Measurements from ENCODE around the gene WDR77. TPM values are rescaled to one million over a fixed set of nuclear protein-coding genes. Genes with fewer than 3 reads are reported as not detected.

The WDR77 gene
- total RNA-seq, 6 experiments from 2014 or later, result 42.5 to 53.7 (median 47.7) TPM

DNA sequence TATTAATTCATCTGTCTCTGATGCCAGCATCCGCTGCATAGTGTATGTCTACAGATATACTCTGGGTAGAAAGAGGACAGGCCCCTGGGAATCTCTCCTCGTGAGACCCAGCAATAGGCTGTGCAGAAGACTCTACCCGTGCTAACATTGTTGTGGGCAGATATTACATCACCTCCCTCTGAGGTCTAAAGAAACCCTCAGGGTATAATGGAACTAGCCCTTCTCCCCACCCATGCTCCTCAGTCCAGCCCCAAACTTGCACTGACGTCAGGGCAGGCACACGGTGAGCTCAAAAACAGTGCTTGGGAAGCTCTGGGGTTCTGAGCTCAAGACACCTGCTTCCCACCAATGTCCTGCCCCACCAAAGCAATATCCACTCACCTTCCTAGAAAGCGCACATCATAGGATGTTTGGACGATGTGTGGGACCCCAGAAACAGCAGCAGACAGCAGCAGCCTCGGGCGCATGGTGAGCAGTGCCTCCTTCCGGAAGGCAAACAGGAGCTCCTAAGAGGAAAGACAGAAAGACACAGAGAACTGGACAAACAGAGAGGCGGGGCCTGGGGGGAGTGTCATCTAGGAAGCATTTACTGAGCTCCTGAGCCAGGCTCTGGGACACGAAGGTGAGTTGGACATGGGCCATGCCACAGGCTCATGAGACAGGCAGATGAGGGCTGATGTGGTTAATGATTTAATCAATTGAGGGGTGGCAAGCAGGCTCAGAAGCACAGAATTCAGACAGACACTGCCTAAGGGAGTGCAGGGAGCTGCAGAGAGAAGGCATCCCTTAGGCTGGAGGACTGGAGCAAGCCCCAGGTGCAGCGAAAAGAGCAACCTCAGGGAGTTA is 26.3 kb downstream of the WDR77 start:
- H3K36me3 Mint-ChIP-seq (ENCODE audit: low read depth), result no peaks in the 10 kb centered on the region
- no peaks in the 10 kb centered on the region for H3K9me3 Mint-ChIP-seq
- H3K4me1 Mint-ChIP-seq (ENCODE audit: low read depth), result peaks cover 11% of the 10 kb centered on the region; the same call in 1 of the 2 replicates
- H3K4me3 Mint-ChIP-seq, result no peak overlapping the region
- TF ChIP-seq, protein P1, sequence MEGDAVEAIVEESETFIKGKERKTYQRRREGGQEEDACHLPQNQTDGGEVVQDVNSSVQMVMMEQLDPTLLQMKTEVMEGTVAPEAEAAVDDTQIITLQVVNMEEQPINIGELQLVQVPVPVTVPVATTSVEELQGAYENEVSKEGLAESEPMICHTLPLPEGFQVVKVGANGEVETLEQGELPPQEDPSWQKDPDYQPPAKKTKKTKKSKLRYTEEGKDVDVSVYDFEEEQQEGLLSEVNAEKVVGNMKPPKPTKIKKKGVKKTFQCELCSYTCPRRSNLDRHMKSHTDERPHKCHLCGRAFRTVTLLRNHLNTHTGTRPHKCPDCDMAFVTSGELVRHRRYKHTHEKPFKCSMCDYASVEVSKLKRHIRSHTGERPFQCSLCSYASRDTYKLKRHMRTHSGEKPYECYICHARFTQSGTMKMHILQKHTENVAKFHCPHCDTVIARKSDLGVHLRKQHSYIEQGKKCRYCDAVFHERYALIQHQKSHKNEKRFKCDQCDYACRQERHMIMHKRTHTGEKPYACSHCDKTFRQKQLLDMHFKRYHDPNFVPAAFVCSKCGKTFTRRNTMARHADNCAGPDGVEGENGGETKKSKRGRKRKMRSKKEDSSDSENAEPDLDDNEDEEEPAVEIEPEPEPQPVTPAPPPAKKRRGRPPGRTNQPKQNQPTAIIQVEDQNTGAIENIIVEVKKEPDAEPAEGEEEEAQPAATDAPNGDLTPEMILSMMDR (IDR thresholded peaks at IDR 0.05), result no peak
- H3K27me3 Mint-ChIP-seq (ENCODE audit: insufficient read depth), result peaks cover 29% of the 10 kb centered on the region
- no peak for DNase-seq
- H3K27ac Mint-ChIP-seq, result no peak overlapping the region

DNA sequence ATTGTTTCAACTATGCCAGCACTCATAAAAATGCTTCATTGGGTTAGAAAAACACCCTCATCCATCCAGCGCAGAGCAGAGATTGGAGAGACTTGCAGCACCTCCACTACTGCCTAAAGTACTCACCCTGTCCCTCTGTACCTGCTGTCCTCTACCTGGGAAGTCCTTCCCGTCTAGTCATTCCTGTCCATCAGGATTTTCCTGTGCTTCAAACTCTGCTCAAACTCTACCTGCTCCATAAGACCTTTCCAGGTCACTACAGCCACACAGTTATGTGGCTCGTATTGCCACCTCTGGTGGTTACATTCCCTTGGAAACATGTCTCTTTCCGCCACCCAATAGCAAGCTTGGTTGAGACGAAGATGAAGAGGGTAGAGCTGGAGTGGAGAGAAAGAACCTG is 28.7 kb downstream of the WDR77 start:
- Mint-ChIP-seq H3K4me3 (no peak overlapping the region), H3K36me3 (ENCODE audit: low read depth) (no peaks in the 10 kb centered on the region), H3K27me3 (ENCODE audit: insufficient read depth) (peaks cover 19% of the 10 kb centered on the region), H3K4me1 (ENCODE audit: low read depth) (0 out of 2 replicates have a peak, but pooled peaks cover 6% of the 10 kb centered on the region), H3K9me3 (no peaks in the 10 kb centered on the region), H3K27ac (no peak overlapping the region)
- DNase-seq, result no peak
- TF ChIP-seq, protein P1 (IDR thresholded peaks at IDR 0.05), result no peak

DNA sequence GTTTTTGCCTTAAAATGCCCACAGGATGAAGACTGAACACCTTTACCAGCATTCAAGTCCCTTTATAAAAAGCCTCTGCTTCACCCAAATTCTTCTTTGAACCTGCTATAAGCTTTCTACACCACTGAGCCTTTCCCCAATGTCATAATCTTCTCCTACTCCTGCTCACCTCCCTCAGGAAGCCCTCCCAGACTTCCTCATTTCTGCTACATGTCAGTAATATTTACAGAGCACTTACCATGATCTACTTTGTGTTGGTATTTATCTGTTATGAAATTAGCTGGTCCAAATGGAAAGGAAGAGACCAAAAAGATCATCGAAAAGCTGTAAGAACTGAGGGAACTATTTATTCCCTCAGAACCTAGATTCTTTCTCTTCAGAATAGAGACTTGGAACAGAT is 30.0 kb downstream of the WDR77 start:
- TF ChIP-seq, protein P1 (IDR thresholded peaks at IDR 0.05), result no peak
- no peak for DNase-seq
- Mint-ChIP-seq H3K4me1 (ENCODE audit: low read depth) (0 out of 2 replicates have a peak, but pooled peaks cover 6% of the 10 kb centered on the region), H3K27ac (no peak overlapping the region), H3K9me3 (no peaks in the 10 kb centered on the region), H3K27me3 (ENCODE audit: insufficient read depth) (peaks cover 18% of the 10 kb centered on the region), H3K36me3 (ENCODE audit: low read depth) (no peaks in the 10 kb centered on the region), H3K4me3 (no peak overlapping the region)

DNA sequence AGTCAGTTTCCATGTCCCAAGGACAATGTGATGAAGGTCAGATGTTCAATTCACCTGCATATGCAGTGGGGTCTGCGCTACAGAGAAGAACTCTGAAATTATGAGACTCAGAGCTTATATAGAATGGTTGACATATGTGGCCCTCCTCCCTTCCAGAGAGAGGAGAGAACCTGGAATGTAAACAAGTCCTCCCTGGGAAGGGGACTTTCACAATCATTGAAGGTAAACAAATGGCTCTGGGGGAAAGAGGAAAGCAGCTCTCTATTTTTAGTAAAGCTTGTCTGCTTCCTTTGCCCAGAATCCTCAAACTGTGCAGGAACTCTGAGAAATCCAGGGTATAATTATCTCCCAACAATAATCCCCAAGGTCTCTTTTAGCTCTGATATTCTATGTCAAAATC is 31.3 kb downstream of the WDR77 start:
- H3K36me3 Mint-ChIP-seq (ENCODE audit: low read depth), result no peaks in the 10 kb centered on the region
- no peaks in the 10 kb centered on the region for H3K9me3 Mint-ChIP-seq
- H3K4me1 Mint-ChIP-seq (ENCODE audit: low read depth), result 0 out of 2 replicates have a peak, but pooled peaks cover 2% of the 10 kb centered on the region
- TF ChIP-seq, protein P1 (IDR thresholded peaks at IDR 0.05), result no peak
- no peak overlapping the region for H3K27ac Mint-ChIP-seq
- no peak overlapping the region for H3K4me3 Mint-ChIP-seq
- peaks cover 15% of the 10 kb centered on the region for H3K27me3 Mint-ChIP-seq (ENCODE audit: insufficient read depth)
- DNase-seq, result no peak

DNA sequence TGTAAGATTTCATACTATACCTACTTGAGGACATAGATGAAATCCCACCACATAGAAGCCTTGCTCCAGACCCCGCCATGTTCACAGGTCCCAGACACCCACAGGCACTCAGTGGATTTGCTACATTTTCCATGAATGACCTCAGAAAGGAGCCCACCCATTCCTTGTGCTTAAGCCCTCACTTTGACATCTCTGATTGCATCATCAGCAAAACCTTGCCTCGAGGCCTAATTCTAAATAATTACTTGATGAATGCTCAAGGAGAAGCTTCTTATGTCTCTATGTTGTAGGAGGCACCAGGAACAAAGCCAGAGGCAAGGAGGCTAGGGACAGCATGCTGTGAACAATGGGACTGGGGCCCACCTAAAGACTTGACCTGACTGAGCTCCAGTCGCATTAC is 33.6 kb downstream of the WDR77 start:
- Mint-ChIP-seq H3K36me3 (ENCODE audit: low read depth) (no peaks in the 10 kb centered on the region), H3K4me1 (ENCODE audit: low read depth) (no peaks in the 10 kb centered on the region), H3K27ac (no peak overlapping the region), H3K27me3 (ENCODE audit: insufficient read depth) (peaks cover 16% of the 10 kb centered on the region), H3K4me3 (no peak overlapping the region), H3K9me3 (no peaks in the 10 kb centered on the region)
- TF ChIP-seq, protein P1 (IDR thresholded peaks at IDR 0.05), result no peak
- no peak for DNase-seq
